ENCODE data around the gene TTC19.
"Not testable (repeated sequence)": the region's sequence is repeated elsewhere in the genome, so short reads cannot be mapped to it uniquely, and the experiment has no call there.

The TTC19 gene

GRCh38 chr17:16027708-16028584 lies 28.3 kb downstream of the TTC19 start:
- no peaks in the 10 kb centered on the region for H3K27me3 Mint-ChIP-seq
- no peak for DNase-seq (ENCODE audit: low spot score in 2 of 2)
- no peak for ATAC-seq (ENCODE audit: low read depth)
- no peak overlapping the region for H3K4me3 Mint-ChIP-seq
- H3K27ac Mint-ChIP-seq: peak overlapping the region; percentile 80
- H3K36me3 Mint-ChIP-seq: peaks cover 39% of the 10 kb centered on the region
- no peaks in the 10 kb centered on the region for H3K4me1 Mint-ChIP-seq
- H3K9me3 Mint-ChIP-seq: no peaks in the 10 kb centered on the region

- no peak overlapping the region for H3K4me3 Mint-ChIP-seq
- H3K27ac Mint-ChIP-seq: peak overlapping the region; percentile 14
- no peaks in the 10 kb centered on the region for H3K27me3 Mint-ChIP-seq
- ATAC-seq (ENCODE audit: low read depth) (no peak), DNase-seq (ENCODE audit: low spot score in 2 of 2) (no peak)
- peaks cover 37% of the 10 kb centered on the region for H3K36me3 Mint-ChIP-seq
- H3K4me1 Mint-ChIP-seq: peaks cover 4% of the 10 kb centered on the region
- H3K9me3 Mint-ChIP-seq: no peaks in the 10 kb centered on the region
These were observed 34.2 kb downstream of the TTC19 start for GRCh38 chr17:16033729-16034349.

GRCh38 chr17:16036261-16036660 lies 36.6 kb downstream of the TTC19 start:
- Mint-ChIP-seq H3K9me3 (no peaks in the 10 kb centered on the region), H3K27me3 (no peaks in the 10 kb centered on the region), H3K4me3 (no peak overlapping the region), H3K4me1 (peaks cover 4% of the 10 kb centered on the region), H3K36me3 (peaks cover 44% of the 10 kb centered on the region), H3K27ac (no peak overlapping the region)
- ATAC-seq (ENCODE audit: low read depth): no peak
- DNase-seq (ENCODE audit: low spot score in 2 of 2): no peak

GRCh38 chr17:16037636-16038035 lies 38.0 kb downstream of the TTC19 start:
- Mint-ChIP-seq H3K9me3 (no peaks in the 10 kb centered on the region), H3K36me3 (peaks cover 40% of the 10 kb centered on the region), H3K4me3 (no peak overlapping the region), H3K27me3 (no peaks in the 10 kb centered on the region), H3K4me1 (peaks cover 4% of the 10 kb centered on the region), H3K27ac (peak overlapping the region; percentile 81)
- ATAC-seq (ENCODE audit: low read depth) (no peak), DNase-seq (ENCODE audit: low spot score in 2 of 2) (no peak)

GRCh38 chr17:16040710-16041251 lies 41.2 kb downstream of the TTC19 start:
- ATAC-seq (ENCODE audit: low read depth) (no peak), DNase-seq (ENCODE audit: low spot score in 2 of 2) (no peak)
- Mint-ChIP-seq H3K27me3 (no peaks in the 10 kb centered on the region), H3K4me3 (no peak overlapping the region), H3K9me3 (no peaks in the 10 kb centered on the region), H3K36me3 (peaks cover 35% of the 10 kb centered on the region), H3K27ac (no peak overlapping the region), H3K4me1 (peaks cover 2% of the 10 kb centered on the region)

GRCh38 chr17:16044487-16044886 lies 44.9 kb downstream of the TTC19 start:
- H3K9me3 Mint-ChIP-seq: no peaks in the 10 kb centered on the region
- ATAC-seq (ENCODE audit: low read depth): no peak
- H3K36me3 Mint-ChIP-seq: peaks cover 39% of the 10 kb centered on the region
- H3K27ac Mint-ChIP-seq: no peak overlapping the region
- no peaks in the 10 kb centered on the region for H3K27me3 Mint-ChIP-seq
- H3K4me1 Mint-ChIP-seq: peaks cover 7% of the 10 kb centered on the region
- no peak for DNase-seq (ENCODE audit: low spot score in 2 of 2)
- no peak overlapping the region for H3K4me3 Mint-ChIP-seq

DNA sequence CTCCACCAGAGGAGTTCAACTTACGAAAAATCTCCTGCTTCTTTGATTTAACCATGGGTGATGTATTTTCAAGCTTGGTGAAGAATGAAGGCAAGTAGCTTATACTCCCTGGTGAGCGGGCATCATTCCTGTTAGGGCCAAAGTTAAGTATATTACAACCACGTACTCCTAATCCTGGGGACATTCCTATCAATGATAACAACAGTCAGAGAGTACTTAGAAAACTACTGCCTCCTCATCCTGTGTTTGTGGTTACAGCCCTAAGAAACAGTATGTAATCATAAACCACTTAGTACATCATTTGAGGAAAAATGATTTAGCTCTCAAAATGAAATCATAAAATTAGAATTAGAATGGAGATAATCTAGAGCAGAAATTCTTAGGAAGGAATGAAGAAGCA lies 47.3 kb downstream of the TTC19 start:
- H3K27ac Mint-ChIP-seq: no peak overlapping the region
- peaks cover 38% of the 10 kb centered on the region for H3K36me3 Mint-ChIP-seq
- no peak overlapping the region for H3K4me3 Mint-ChIP-seq
- ATAC-seq (ENCODE audit: low read depth) (no peak), DNase-seq (ENCODE audit: low spot score in 2 of 2) (no peak)
- peaks cover 7% of the 10 kb centered on the region for H3K4me1 Mint-ChIP-seq
- no peaks in the 10 kb centered on the region for H3K27me3 Mint-ChIP-seq
- no peaks in the 10 kb centered on the region for H3K9me3 Mint-ChIP-seq

DNA sequence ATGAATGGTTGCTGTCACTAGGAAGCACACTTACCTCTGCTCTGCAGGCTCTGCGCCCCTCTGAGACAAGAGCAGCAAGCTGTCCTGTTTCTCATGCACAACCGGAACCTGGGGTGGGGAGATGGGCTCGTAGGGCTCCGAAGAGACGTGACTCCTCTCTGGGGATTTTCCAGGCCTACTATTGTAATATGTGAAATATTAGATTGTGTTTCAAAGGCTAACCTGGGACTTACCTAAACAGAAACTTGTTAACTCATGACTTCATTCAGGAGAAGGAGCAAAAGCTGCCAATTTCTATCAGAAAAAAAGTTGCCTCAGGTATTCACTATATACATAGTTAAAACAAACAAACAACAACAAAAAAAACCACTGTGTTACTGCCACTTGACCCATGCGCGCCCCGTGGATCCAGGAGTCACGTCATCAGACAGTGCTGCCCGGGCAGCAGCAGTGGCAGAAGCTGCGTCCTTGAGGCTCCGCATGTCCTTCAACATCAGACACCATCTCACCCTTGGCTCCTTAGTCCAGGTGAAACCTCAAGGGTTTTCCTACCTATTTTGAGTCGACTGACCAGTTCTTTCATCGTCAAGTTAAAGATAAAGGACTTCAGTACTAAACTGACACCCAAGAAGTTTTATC lies 49.3 kb downstream of the TTC19 start:
- DNase-seq (ENCODE audit: low spot score in 2 of 2) (no peak), ATAC-seq (ENCODE audit: low read depth) (no peak)
- Mint-ChIP-seq H3K27me3 (no peaks in the 10 kb centered on the region), H3K27ac (no peak overlapping the region), H3K9me3 (no peaks in the 10 kb centered on the region), H3K4me3 (no peak overlapping the region), H3K4me1 (peaks cover 5% of the 10 kb centered on the region), H3K36me3 (peaks cover 35% of the 10 kb centered on the region)

DNA sequence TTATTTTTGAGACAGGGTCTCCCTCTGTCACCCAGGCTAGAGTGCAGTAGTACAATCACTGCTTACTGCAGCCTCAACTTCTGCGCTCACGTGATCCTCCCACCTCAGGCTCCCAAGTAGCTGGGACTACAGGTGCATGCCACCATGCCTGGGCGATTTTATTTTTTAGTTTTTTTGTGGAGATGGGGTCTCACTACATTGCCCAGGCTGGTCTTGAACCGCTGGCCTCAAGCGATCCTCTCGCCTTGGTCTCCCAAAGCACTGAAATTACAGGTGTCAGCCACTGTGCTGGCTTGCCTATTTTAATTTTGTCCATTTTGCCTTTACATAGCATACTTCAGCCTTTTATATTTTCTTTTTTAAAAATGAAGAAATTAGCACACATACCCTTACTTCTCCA lies 51.2 kb downstream of the TTC19 start:
- H3K4me3 Mint-ChIP-seq: no peak overlapping the region
- H3K4me1 Mint-ChIP-seq: peaks cover 6% of the 10 kb centered on the region
- H3K27me3 Mint-ChIP-seq: no peaks in the 10 kb centered on the region
- no peak overlapping the region for H3K27ac Mint-ChIP-seq
- DNase-seq (ENCODE audit: low spot score in 2 of 2) (no peak), ATAC-seq (ENCODE audit: low read depth) (no peak)
- peaks cover 2% of the 10 kb centered on the region for H3K9me3 Mint-ChIP-seq
- peaks cover 41% of the 10 kb centered on the region for H3K36me3 Mint-ChIP-seq

GRCh38 chr17:16052486-16052885 lies 52.9 kb downstream of the TTC19 start:
- peaks cover 42% of the 10 kb centered on the region for H3K36me3 Mint-ChIP-seq
- no peaks in the 10 kb centered on the region for H3K27me3 Mint-ChIP-seq
- no peak for ATAC-seq (ENCODE audit: low read depth)
- peaks cover 5% of the 10 kb centered on the region for H3K4me1 Mint-ChIP-seq
- H3K27ac Mint-ChIP-seq: no peak overlapping the region
- H3K9me3 Mint-ChIP-seq: peaks cover 2% of the 10 kb centered on the region
- H3K4me3 Mint-ChIP-seq: no peak overlapping the region
- no peak for DNase-seq (ENCODE audit: low spot score in 2 of 2)

GRCh38 chr17:16055139-16055538 lies 55.5 kb downstream of the TTC19 start:
- not testable (repeated sequence) for H3K4me1 Mint-ChIP-seq; DNase-seq (ENCODE audit: low spot score in 2 of 2); H3K9me3 Mint-ChIP-seq; H3K27me3 Mint-ChIP-seq; H3K27ac Mint-ChIP-seq; ATAC-seq (ENCODE audit: low read depth); H3K4me3 Mint-ChIP-seq
- H3K36me3 Mint-ChIP-seq: peaks cover 42% of the 10 kb centered on the region

DNA sequence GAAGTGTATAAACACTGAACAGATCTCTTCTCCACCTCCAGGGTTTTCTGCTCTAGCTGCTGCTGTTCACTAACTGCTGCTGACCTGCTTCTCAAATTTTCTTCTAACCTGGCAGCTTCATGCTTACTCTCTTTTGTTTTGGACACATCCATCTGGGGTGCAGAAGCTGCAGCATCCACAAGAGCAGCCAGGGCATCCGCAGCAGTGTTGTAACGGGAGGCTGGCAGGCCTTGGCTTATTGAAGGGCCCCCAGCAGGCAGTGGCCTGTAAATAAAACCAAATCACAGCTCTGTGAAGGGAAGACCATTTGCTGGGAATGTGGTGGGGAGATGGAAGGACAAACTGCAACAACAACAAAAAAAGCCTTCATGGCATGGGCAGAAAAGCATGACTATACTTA lies 62.0 kb downstream of the TTC19 start:
- DNase-seq (ENCODE audit: low spot score in 2 of 2) (no peak), ATAC-seq (ENCODE audit: low read depth) (no peak)
- peaks cover 50% of the 10 kb centered on the region for H3K36me3 Mint-ChIP-seq
- H3K27me3 Mint-ChIP-seq: no peaks in the 10 kb centered on the region
- H3K9me3 Mint-ChIP-seq: no peaks in the 10 kb centered on the region
- no peak overlapping the region for H3K4me3 Mint-ChIP-seq
- peak overlapping the region; percentile 62 for H3K27ac Mint-ChIP-seq
- H3K4me1 Mint-ChIP-seq: no peaks in the 10 kb centered on the region

DNA sequence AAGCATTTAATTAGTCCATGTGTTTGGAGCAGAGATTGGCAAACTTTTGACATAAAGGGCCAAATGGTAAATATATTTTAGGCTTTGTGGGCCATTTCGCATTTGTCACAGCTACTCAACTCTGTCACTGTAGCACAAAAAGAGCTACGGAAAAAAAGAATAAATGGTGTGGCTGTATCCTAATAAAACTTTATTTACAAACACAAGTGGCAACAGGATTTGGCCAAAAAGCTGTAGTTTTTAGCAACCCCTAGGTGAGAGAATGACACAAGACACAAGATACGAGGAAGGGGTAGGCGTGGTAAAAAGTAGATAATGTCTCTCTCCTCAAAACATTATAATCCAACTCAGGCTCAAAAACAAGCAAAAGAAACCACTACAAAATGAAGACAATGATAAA lies 66.5 kb downstream of the TTC19 start:
- Mint-ChIP-seq H3K27ac (peak overlapping the region; percentile 43), H3K4me1 (no peaks in the 10 kb centered on the region), H3K4me3 (no peak overlapping the region), H3K36me3 (peaks cover 52% of the 10 kb centered on the region), H3K9me3 (no peaks in the 10 kb centered on the region), H3K27me3 (no peaks in the 10 kb centered on the region)
- DNase-seq (ENCODE audit: low spot score in 2 of 2) (no peak), ATAC-seq (ENCODE audit: low read depth) (no peak)

- DNase-seq (ENCODE audit: low spot score in 2 of 2): no peak
- no peak for ATAC-seq (ENCODE audit: low read depth)
- Mint-ChIP-seq H3K36me3 (peaks cover 36% of the 10 kb centered on the region), H3K4me1 (no peaks in the 10 kb centered on the region), H3K4me3 (no peak overlapping the region), H3K27ac (no peak overlapping the region), H3K9me3 (no peaks in the 10 kb centered on the region), H3K27me3 (no peaks in the 10 kb centered on the region)
These were observed 68.7 kb downstream of the TTC19 start for GRCh38 chr17:16068323-16068722.

Data from memory B cell (primary cell).